Measurements from ENCODE around the gene ERBB4.

The ERBB4 gene

GRCh38 chr2:211368467-211368866 is 1170.1 kb downstream of the ERBB4 start:
- DNase-seq = no peak

DNA sequence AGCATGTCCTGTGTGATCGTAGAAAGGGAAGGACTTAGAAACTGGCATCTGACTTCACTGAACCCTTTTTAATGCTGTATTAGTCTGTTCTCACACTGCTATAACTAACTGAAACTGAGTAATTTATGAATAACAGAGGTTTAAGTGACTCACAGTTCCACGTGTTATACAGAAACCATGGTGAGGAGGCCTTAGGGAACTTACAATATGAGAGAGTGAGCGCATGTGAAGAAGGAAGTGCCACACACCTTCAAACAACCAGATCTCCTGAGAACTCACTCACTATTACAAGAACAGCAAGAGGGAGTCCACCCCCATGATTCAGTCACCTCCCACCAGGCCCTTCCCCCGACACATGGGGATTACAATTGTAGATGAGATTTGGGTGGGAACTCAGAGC is 1170.9 kb downstream of the ERBB4 start:
- DNase-seq = no peak

- DNase-seq = no peak
Observed at GRCh38 chr2:211367293-211367692, 1171.3 kb downstream of the ERBB4 start.

GRCh38 chr2:211364911-211365310 is 1173.7 kb downstream of the ERBB4 start:
- DNase-seq = no peak

DNA sequence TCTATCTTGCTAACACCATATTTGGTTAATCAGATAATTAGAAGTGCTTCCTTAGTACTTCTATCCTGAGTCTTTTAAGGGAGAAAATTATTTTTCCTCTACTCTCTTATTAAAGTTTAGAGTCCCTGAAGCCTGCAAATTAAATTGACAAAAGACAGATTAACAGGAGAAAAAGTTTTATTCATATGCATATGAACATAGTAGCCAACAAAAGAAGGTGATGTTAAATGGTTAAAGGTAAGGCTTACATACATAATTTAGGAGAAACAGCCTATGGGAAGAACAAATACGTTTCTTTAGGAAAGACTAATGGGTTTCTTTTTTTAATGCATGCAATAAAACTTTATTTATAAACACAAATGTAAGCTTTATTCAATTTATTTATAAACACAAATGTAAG is 1177.2 kb downstream of the ERBB4 start:
- DNase-seq = no peak

GRCh38 chr2:211359347-211359746 is 1179.3 kb downstream of the ERBB4 start:
- DNase-seq = no peak

- DNase-seq = no peak
Observed at GRCh38 chr2:211358504-211358903, 1180.1 kb downstream of the ERBB4 start.

DNA sequence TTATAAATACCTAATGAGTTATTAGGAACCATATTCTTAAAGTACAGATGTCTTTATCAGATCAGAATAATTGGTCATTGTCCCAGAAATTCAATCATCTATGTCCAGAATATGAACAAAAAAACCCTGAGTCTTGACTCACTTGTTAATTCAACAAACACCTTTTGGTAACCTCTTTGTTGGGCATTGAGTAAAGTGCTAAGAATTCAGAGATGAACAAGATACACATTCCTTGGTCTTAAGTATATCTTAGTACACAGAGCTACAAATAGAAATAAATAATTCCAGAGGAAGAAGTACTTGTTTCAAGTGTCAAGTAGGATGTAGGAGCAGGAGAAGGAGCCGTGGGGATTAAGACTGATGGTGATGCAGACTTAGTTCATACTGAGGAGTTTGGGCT is 1184.1 kb downstream of the ERBB4 start:
- DNase-seq = no peak

- no peak for DNase-seq
Observed at GRCh38 chr2:211351987-211352386, 1186.6 kb downstream of the ERBB4 start.

DNA sequence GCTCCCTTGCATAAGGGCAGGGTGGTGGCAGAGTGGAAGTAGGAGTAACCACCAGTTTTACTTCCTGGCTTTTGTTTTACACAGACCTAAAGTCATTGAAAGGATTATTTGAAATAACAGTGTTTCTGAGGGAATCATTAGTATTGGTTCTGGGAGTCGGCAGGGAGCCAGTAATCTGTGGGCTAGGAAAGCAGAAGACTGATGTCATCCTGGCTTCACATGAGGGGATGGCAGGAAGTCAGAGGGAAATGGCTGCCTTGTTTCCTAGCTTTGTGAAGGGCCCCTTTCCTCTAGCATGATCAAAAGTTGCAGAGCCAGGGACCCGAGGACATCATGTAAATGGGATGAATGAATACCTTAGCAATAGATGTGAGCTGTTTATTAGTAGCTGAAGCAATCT is 1189.6 kb downstream of the ERBB4 start:
- no peak for DNase-seq

- DNase-seq = no peak
Observed at GRCh38 chr2:211347328-211347727, 1191.3 kb downstream of the ERBB4 start.

- no peak for DNase-seq
Observed at GRCh38 chr2:211344289-211344688, 1194.3 kb downstream of the ERBB4 start.

DNA sequence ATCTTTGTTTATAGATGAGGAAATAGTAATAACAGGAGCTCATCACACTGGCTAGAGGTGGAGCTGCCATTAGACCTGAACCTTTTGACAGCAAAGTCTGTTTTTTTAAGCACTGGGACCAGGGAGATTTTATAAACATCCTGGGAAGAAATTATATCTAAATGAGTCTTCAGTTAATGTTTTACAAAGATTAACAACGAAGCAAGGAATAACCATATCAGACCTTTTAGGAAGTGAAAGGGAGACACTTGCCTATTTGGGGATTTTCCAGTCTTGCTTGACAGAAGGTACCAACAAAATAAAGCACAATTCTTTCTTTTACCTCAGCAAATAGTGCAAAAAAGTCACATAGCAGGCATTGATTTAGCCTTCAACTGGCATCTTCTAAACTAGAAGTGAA is 1205.2 kb downstream of the ERBB4 start:
- DNase-seq = no peak

DNA sequence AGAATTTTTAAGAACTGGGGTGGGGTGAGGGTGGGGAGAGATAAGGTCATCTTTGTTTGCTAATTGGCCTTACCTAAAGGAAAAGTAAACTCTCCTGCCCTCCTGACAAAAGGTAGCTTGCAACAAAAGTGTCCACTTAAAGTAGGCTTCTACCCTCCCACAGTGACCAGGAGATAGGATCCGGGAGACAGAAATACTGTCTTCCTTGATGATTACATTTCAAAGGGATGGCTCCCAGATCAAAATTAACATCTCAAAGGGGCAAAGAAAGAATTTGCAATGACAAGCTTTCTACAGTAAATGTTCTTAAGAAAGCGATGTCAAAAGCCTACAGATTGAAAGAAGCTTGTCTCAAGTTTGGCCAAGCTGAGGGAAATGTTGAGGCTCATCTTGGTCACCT is 1206.9 kb downstream of the ERBB4 start:
- DNase-seq = no peak

DNA sequence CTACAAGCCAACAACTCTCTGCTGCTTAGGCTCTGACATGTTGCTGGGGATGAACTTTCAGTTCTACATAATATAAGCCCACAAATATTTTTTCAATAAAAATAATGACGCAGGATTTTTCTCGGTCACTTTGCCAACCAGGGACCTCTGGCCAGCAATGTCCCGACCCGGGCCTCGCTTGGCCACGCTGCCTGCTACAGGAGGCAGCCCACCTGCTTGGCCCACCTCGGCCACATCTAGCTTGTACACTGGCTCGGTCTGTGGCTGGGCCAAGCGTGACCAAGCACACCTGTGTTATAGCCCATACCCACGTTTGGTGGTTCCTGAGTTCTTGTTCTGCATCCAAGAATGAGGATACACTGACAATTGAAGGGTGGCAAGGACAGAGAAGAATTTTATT is 1208.7 kb downstream of the ERBB4 start:
- DNase-seq = no peak

- DNase-seq = no peak
Observed at GRCh38 chr2:211329421-211329820, 1209.2 kb downstream of the ERBB4 start.

- no peak for DNase-seq
Observed at GRCh38 chr2:211328126-211328525, 1210.5 kb downstream of the ERBB4 start.
